Hepatocyte (in vitro differentiated cells): ENCODE measurements around the gene PARD3B.

ENCODE experiments used
- CTCF ChIP-seq: fragments of 200-600 bp; sonication (generic); IDR thresholded peaks from 2 replicates; pipeline ENCODE4 v1.5.1; 2016; ENCODE audit warnings: antibody characterized with exemption, mild to moderate bottlenecking; ENCODE audit not compliant: poor library complexity
- EZH2 ChIP-seq: fragments of 200-600 bp; sonication (generic); IDR thresholded peaks from 2 replicates; pipeline ENCODE4 v1.6.1; 2016; ENCODE audit warnings: antibody characterized with exemption, mild to moderate bottlenecking, borderline replicate concordance
- EZH2phosphoT487 ChIP-seq: fragments of 200-600 bp; sonication (generic); IDR thresholded peaks from one replicate; pipeline ENCODE4 v1.6.1; 2018; ENCODE audit warnings: antibody characterized with exemption, mild to moderate bottlenecking, low read depth, moderate library complexity; ENCODE audit not compliant: unreplicated experiment, severe bottlenecking

GRCh38 chr2:205337274-205337673 lies 792.0 kb downstream of the PARD3B start:
- TF ChIP-seq CTCF (no peak), EZH2phosphoT487 (no peak), EZH2 (no peak)
